ENCODE data around the gene A2M.

The A2M gene

GRCh38 chr12:9098115-9098452, 17.6 kb downstream of the A2M start:
- no peak for DNase-seq

- DNase-seq = no peak
Measured at GRCh38 chr12:9096563-9097176, 19.0 kb downstream of the A2M start.

- no peak for DNase-seq
Measured at GRCh38 chr12:9095322-9095721, 20.4 kb downstream of the A2M start.

- DNase-seq = no peak
Measured at GRCh38 chr12:9094512-9095206, 21.1 kb downstream of the A2M start.

GRCh38 chr12:9091891-9092598, 23.7 kb downstream of the A2M start:
- no peak for DNase-seq

GRCh38 chr12:9090220-9090619, 25.5 kb downstream of the A2M start:
- no peak for DNase-seq

- no peak for DNase-seq
Measured at GRCh38 chr12:9087087-9087835, 28.5 kb downstream of the A2M start.

GRCh38 chr12:9086087-9086486, 29.6 kb downstream of the A2M start:
- DNase-seq = no peak

- no peak for DNase-seq
Measured at GRCh38 chr12:9084417-9084816, 31.3 kb downstream of the A2M start.

- DNase-seq = no peak
Measured at GRCh38 chr12:9083793-9084192, 31.9 kb downstream of the A2M start.

GRCh38 chr12:9081667-9082427, 33.9 kb downstream of the A2M start:
- DNase-seq = no peak

GRCh38 chr12:9079883-9080675, 35.6 kb downstream of the A2M start:
- no peak for DNase-seq

- no peak for DNase-seq
Measured at GRCh38 chr12:9079082-9079481, 36.6 kb downstream of the A2M start.

GRCh38 chr12:9077152-9078031, 38.3 kb downstream of the A2M start:
- DNase-seq = no peak

- no peak for DNase-seq
Measured at GRCh38 chr12:9076733-9077132, 39.0 kb downstream of the A2M start.

- no peak for DNase-seq
Measured at GRCh38 chr12:9075138-9075535, 40.6 kb downstream of the A2M start.

GRCh38 chr12:9074484-9075137, 41.1 kb downstream of the A2M start:
- no peak for DNase-seq

GRCh38 chr12:9073076-9073475, 42.6 kb downstream of the A2M start:
- no peak for DNase-seq

- no peak for DNase-seq
Measured at GRCh38 chr12:9072481-9073038, 43.2 kb downstream of the A2M start.

- DNase-seq = no peak
Measured at GRCh38 chr12:9071969-9072368, 43.8 kb downstream of the A2M start.

Measured in NCI-H510A (cell line).